GM18907 (cell line): Measurements from ENCODE around the gene KIR2DL3.
"Not testable (repeated sequence)": the region's sequence is repeated elsewhere in the genome, so short reads cannot be mapped to it uniquely, and the experiment has no call there.

Source experiments
- ATAC-seq: cut with Tn5 transposase; IDR thresholded peaks from one replicate; pipeline ENCODE4 v1.9.1; 2021; ENCODE audit warnings: mild to moderate bottlenecking, moderate library complexity; ENCODE audit not compliant: unreplicated experiment

KIR2DL3 gene

GRCh38 chr19:54786091-54786723, 47.9 kb downstream of the KIR2DL3 start:
- not testable (repeated sequence) for ATAC-seq

GRCh38 chr19:54788154-54788553, 49.8 kb downstream of the KIR2DL3 start:
- not testable (repeated sequence) for ATAC-seq

GRCh38 chr19:54790711-54791110, 52.4 kb downstream of the KIR2DL3 start:
- ATAC-seq = no peak

GRCh38 chr19:54791476-54791875, 53.2 kb downstream of the KIR2DL3 start:
- no peak for ATAC-seq

GRCh38 chr19:54792814-54793213, 54.5 kb downstream of the KIR2DL3 start:
- ATAC-seq = no peak

GRCh38 chr19:54795758-54796157, 57.4 kb downstream of the KIR2DL3 start:
- no peak for ATAC-seq
